ENCODE data around the gene ORM1. TPM values are rescaled to one million over a fixed set of nuclear protein-coding genes. Genes with fewer than 3 reads are reported as not detected.

Gene ORM1
- total RNA-seq, 1 experiment from 2014 or later, result 27.5 TPM

DNA sequence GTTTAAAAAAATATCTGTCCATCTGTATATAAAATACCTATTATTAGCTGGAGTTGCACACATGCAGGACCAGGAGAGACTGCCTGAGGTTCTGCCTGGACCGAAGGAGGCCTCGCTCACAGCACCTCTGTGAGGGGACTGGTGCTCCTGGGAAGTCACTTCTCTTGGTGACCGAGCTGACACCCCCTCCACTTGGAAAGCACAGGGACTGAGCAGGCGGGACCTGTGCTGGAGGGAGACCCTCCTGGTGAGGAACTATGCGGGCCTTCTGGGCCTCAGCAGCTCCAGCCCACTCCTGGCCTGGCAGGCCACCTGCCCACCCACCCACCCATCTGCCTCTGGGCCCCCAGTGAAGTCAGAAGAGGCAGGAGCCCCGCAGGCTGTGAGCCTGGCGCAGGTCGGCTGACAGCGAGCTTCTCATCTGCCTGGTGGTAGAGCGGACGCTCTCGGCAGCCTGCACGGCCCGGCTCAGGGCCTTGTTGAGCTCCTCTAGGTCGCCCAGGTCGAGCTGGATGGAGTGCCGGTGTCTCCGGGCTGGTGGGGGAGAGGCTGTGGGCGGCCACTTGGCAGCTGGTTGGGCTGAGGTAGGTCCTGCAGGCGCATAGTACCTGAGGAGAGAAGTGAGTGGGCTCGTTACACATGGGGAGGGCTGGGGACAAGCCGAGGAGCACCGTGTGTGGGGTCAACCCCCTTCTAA lies 13.9 kb downstream of the ORM1 start:
- H3K9me3 Mint-ChIP-seq (ENCODE audit: unreplicated experiment), result no peaks in the 10 kb centered on the region
- TF ChIP-seq, protein P1, sequence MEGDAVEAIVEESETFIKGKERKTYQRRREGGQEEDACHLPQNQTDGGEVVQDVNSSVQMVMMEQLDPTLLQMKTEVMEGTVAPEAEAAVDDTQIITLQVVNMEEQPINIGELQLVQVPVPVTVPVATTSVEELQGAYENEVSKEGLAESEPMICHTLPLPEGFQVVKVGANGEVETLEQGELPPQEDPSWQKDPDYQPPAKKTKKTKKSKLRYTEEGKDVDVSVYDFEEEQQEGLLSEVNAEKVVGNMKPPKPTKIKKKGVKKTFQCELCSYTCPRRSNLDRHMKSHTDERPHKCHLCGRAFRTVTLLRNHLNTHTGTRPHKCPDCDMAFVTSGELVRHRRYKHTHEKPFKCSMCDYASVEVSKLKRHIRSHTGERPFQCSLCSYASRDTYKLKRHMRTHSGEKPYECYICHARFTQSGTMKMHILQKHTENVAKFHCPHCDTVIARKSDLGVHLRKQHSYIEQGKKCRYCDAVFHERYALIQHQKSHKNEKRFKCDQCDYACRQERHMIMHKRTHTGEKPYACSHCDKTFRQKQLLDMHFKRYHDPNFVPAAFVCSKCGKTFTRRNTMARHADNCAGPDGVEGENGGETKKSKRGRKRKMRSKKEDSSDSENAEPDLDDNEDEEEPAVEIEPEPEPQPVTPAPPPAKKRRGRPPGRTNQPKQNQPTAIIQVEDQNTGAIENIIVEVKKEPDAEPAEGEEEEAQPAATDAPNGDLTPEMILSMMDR (IDR thresholded peaks at IDR 0.05; ENCODE audit: insufficient read depth in 1 of 2, low read depth in 1 of 2, low read length in 1 of 2, severe bottlenecking in 1 of 2, unreplicated experiment in 1 of 2), result no peak
- no peak overlapping the region for H3K4me3 ChIP-seq (ENCODE audit: low read depth, low read length)
- no peaks in the 10 kb centered on the region for H3K36me3 ChIP-seq (ENCODE audit: control insufficient read depth, insufficient read depth, low read length)
- H3K36me3 Mint-ChIP-seq (ENCODE audit: insufficient read depth, unreplicated experiment), result peaks cover 23% of the 10 kb centered on the region
- no peak for DNase-seq
- no peaks in the 10 kb centered on the region for H3K9me3 ChIP-seq
- no peak overlapping the region for H3K4me3 Mint-ChIP-seq (ENCODE audit: unreplicated experiment)
- ChIA-PET POLR2A (no interaction called here), CTCF (no interaction called here)
- intact Hi-C loops (cut with micrococcal nuclease; ENCODE audit: unreplicated experiment), result no loop called here
- no peaks in the 10 kb centered on the region for H3K27me3 ChIP-seq (replicated peaks; ENCODE audit: control insufficient read depth, insufficient read depth, low read length)
- H3K27ac Mint-ChIP-seq (ENCODE audit: unreplicated experiment), result no peak overlapping the region
- BruUV-seq (replicated peaks), result no TSS peak
- peaks cover 6% of the 10 kb centered on the region for H3K4me1 Mint-ChIP-seq (ENCODE audit: low read depth, unreplicated experiment)
- H3K4me1 ChIP-seq, result peaks cover 11% of the 10 kb centered on the region
- no peaks in the 10 kb centered on the region for H3K27me3 Mint-ChIP-seq (ENCODE audit: insufficient read depth, unreplicated experiment)

DNA sequence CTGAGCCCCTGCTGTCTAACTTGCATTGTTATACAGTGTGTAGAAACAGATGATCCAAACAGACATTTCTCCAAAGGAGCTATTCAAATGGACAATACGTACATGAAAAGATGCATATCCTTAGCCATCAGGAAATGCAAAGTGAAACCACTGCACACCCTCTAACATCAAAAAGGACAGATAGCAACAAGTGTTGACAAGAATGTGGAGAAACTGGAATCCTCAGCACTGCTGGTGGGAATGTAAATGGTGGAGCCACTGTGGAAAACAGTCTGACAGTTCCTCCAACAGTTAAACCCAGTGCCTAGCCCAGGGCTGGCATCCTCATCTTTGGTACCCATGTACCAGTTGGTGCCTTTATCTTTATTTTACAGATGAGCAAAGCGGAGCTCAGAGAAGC lies 15.3 kb downstream of the ORM1 start:
- TF ChIP-seq, protein P1 (IDR thresholded peaks at IDR 0.05; ENCODE audit: insufficient read depth in 1 of 2, low read depth in 1 of 2, low read length in 1 of 2, severe bottlenecking in 1 of 2, unreplicated experiment in 1 of 2), result no peak
- no peaks in the 10 kb centered on the region for H3K27me3 Mint-ChIP-seq (ENCODE audit: insufficient read depth, unreplicated experiment)
- Histone ChIP-seq H3K27me3 (replicated peaks; ENCODE audit: control insufficient read depth, insufficient read depth, low read length) (no peaks in the 10 kb centered on the region), H3K4me3 (ENCODE audit: low read depth, low read length) (no peak overlapping the region), H3K4me1 (peaks cover 11% of the 10 kb centered on the region), H3K36me3 (ENCODE audit: control insufficient read depth, insufficient read depth, low read length) (no peaks in the 10 kb centered on the region), H3K9me3 (no peaks in the 10 kb centered on the region)
- H3K4me3 Mint-ChIP-seq (ENCODE audit: unreplicated experiment), result no peak overlapping the region
- ChIA-PET CTCF (no interaction called here), POLR2A (no interaction called here)
- peaks cover 6% of the 10 kb centered on the region for H3K4me1 Mint-ChIP-seq (ENCODE audit: low read depth, unreplicated experiment)
- no TSS peak for BruUV-seq (replicated peaks)
- no peak overlapping the region for H3K27ac Mint-ChIP-seq (ENCODE audit: unreplicated experiment)
- no peak for DNase-seq
- intact Hi-C loops (cut with micrococcal nuclease; ENCODE audit: unreplicated experiment), result no loop called here
- no peaks in the 10 kb centered on the region for H3K9me3 Mint-ChIP-seq (ENCODE audit: unreplicated experiment)
- H3K36me3 Mint-ChIP-seq (ENCODE audit: insufficient read depth, unreplicated experiment), result peaks cover 25% of the 10 kb centered on the region

DNA sequence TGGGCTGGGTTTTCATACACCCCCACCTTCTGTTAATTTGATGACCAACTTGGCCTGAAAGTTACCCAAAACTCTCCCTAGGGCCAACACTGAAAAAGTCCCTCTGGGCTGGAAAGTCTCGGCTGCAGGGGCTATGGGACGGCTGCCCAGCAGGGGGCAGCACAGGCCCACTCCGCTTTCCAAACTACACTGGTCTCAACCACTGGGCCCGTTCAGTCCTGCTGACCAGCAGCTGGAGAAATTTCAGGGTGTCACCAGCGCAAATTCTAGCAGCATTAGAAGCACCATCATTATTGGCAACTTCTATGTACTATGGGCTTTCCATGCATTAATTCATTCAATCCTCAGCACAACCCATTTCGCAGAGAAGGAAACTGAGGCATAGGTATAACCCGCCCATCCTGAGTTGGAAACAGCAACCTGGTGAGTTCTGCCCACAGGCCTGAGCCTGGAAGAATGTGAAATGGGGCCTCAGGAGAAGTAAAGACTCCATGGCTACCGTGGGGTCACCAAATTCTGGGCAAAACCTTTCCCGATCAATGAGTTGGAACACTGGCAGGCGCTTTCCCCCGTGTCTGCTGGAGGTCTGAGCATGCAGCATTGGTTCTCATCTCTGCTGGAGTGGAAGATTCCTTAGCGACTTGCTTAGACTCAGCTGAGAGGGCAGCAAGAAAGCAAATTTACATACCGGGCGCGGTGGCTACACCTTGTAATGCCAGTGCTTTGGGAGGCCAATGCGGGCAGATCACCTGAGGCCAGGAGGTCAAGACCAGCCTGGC lies 16.4 kb downstream of the ORM1 start:
- CTCF ChIA-PET, result interaction anchor here (1.0 kb wide), 1 partner anchor 66 kb away, joined by 4 read pairs; no protein-coding TSS in a partner anchor
- no TSS peak for BruUV-seq (replicated peaks)
- Histone ChIP-seq H3K4me1 (peaks cover 11% of the 10 kb centered on the region), H3K9me3 (no peaks in the 10 kb centered on the region), H3K4me3 (ENCODE audit: low read depth, low read length) (no peak overlapping the region), H3K27me3 (replicated peaks; ENCODE audit: control insufficient read depth, insufficient read depth, low read length) (no peaks in the 10 kb centered on the region), H3K36me3 (ENCODE audit: control insufficient read depth, insufficient read depth, low read length) (no peaks in the 10 kb centered on the region)
- TF ChIP-seq, protein P1 (IDR thresholded peaks at IDR 0.05; ENCODE audit: insufficient read depth in 1 of 2, low read depth in 1 of 2, low read length in 1 of 2, severe bottlenecking in 1 of 2, unreplicated experiment in 1 of 2), result peak; percentile 65 to 76
- Mint-ChIP-seq H3K36me3 (ENCODE audit: insufficient read depth, unreplicated experiment) (peaks cover 25% of the 10 kb centered on the region), H3K4me3 (ENCODE audit: unreplicated experiment) (no peak overlapping the region), H3K4me1 (ENCODE audit: low read depth, unreplicated experiment) (peaks cover 6% of the 10 kb centered on the region), H3K9me3 (ENCODE audit: unreplicated experiment) (no peaks in the 10 kb centered on the region), H3K27ac (ENCODE audit: unreplicated experiment) (no peak overlapping the region), H3K27me3 (ENCODE audit: insufficient read depth, unreplicated experiment) (no peaks in the 10 kb centered on the region)
- DNase-seq, result peak; percentile 51 to 58
- POLR2A ChIA-PET, result no interaction called here
- intact Hi-C loops (cut with micrococcal nuclease; ENCODE audit: unreplicated experiment), result no loop called here

All from Caco-2 (cell line).